ENCODE measurements around the gene TWSG1. TPM values are rescaled to one million over a fixed set of nuclear protein-coding genes. Genes with fewer than 3 reads are reported as not detected.
"Not testable (repeated sequence)": the region's sequence is repeated elsewhere in the genome, so short reads cannot be mapped to it uniquely, and the experiment has no call there.

Gene TWSG1
- total RNA-seq, 4 donors from 2014 or later, result 112 to 173 (median 118) TPM

- H3K27ac ChIP-seq, result no peak overlapping the region
- no peaks in the 10 kb centered on the region for H3K36me3 ChIP-seq
- peaks cover 0 to 15% (median 0%) of the 10 kb centered on the region in 3 donors for H3K9me3 ChIP-seq
- H3K4me1 ChIP-seq, result no peaks in the 10 kb centered on the region
- TF ChIP-seq POLR2AphosphoS5 (IDR thresholded peaks at IDR 0.05), result no peak
- TF ChIP-seq EP300 (IDR thresholded peaks at IDR 0.05), result no peak
- no peak for TF ChIP-seq POLR2A (IDR thresholded peaks at IDR 0.05)
- no peak for TF ChIP-seq CTCF (IDR thresholded peaks at IDR 0.05)
- no peak for ATAC-seq
- 78 to 92% methylated on average over 2 to 5 of the region's 5 CpGs for WGBS, 2 donors (ENCODE audit: low coverage in 1 of 2)
- no peaks in the 10 kb centered on the region for H3K27me3 ChIP-seq
- H3K4me3 ChIP-seq, result no peak overlapping the region
Measured at GRCh38 chr18:9446839-9447238, 112.3 kb downstream of the TWSG1 start.

DNA sequence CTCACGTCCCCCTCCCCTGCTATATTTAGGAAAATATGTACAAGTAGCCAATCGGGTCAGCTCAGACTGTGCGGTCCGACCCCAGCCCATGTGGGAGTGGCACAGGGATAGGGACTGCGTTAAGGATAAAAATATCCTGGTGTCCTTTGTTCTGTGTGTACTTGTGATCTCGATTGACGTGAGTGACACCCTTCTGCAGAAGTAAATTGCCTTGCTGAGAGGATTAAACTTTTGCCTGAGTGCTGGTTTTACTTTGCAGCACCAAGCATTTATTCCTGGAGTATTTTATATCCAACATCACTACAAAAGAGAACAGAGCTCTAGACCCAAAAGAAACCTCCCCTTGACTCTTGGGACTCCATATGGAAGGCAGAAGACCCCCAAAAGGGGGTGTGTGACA is 112.8 kb downstream of the TWSG1 start:
- H3K4me1 ChIP-seq, result no peaks in the 10 kb centered on the region
- peaks cover 0 to 15% (median 0%) of the 10 kb centered on the region in 3 donors for H3K9me3 ChIP-seq
- ATAC-seq, result no peak
- no peak overlapping the region for H3K27ac ChIP-seq
- no peaks in the 10 kb centered on the region for H3K27me3 ChIP-seq
- WGBS, 2 donors (ENCODE audit: low coverage in 1 of 2), result 87% methylated on average over 7 of the region's 7 CpGs; no CpG with 5 or more reads in 1 of the 2 donors
- TF ChIP-seq EP300 (IDR thresholded peaks at IDR 0.05), result no peak
- TF ChIP-seq CTCF (IDR thresholded peaks at IDR 0.05), result no peak
- no peak for TF ChIP-seq POLR2AphosphoS5 (IDR thresholded peaks at IDR 0.05)
- TF ChIP-seq POLR2A (IDR thresholded peaks at IDR 0.05), result no peak
- no peak overlapping the region for H3K4me3 ChIP-seq
- H3K36me3 ChIP-seq, result no peaks in the 10 kb centered on the region

DNA sequence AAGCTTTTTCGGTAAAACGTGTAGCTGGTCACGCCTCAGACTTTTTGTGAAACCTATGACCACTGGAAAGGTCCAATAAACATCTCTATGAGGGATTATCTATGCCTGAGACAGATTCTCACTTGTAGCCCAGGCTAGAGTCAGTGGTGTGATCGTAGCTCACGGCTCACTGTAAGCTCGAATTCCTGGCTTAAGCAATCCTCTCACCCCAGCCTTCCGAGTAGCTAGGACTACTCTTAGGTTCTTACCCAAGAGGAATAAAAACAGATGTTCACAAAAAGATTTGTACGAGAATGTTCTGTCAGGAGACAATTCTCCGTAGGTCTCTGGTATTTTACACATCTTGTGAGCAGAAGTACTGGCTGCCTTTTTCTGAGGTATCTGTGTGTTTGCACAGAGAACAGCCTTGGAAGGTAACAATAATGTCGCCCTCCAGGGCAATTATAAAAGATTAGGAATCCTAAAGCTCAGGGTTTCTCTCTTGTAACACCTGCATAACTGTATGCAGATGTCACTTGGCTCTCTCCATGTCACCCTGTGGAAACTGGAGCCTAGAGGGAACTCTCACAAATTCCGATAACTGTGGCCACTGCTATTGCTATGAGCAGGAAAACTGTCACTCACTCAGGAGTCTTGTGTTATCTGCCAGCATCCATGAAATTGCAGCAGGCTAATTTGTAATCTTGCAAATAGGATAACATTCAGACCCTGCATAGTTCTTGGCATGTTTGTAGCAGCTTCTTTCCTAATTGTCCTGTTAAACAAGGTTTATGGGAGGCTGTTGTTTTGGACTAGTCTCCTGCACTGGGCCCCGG is 115.2 kb downstream of the TWSG1 start:
- ATAC-seq, result no peak
- no peaks in the 10 kb centered on the region for H3K4me1 ChIP-seq
- H3K4me3 ChIP-seq, result no peak overlapping the region
- H3K36me3 ChIP-seq, result no peaks in the 10 kb centered on the region
- H3K27ac ChIP-seq, result no peak overlapping the region
- H3K9me3 ChIP-seq, result peaks cover 0 to 15% (median 0%) of the 10 kb centered on the region in 3 donors
- no peaks in the 10 kb centered on the region for H3K27me3 ChIP-seq
- WGBS, 2 donors (ENCODE audit: low coverage in 1 of 2), result 53 to 66% methylated on average over 5 to 11 of the region's 12 CpGs
- TF ChIP-seq EP300 (IDR thresholded peaks at IDR 0.05) (no peak), POLR2A (IDR thresholded peaks at IDR 0.05) (no peak), CTCF (IDR thresholded peaks at IDR 0.05) (no peak), POLR2AphosphoS5 (IDR thresholded peaks at IDR 0.05) (no peak)

DNA sequence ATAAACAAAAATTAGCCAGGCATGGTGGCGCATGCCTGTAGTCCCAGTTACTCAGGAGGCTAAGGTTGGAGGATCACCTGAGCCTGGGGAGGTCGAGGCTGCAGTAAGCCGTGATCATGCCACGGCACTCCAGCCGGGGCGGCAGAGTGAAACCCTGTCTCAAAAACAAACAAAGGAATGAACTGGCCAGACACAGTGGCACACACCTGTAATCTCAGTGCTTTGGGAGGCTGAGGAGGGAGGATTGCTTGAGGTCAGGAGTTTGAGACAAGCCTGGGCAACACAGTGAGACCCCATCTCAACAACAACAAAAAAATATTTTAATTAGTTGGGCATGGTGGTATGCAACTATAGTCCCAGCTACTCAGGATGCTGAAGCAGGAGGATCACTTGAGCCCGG is 116.3 kb downstream of the TWSG1 start:
- not testable (repeated sequence) for ATAC-seq, H3K36me3 ChIP-seq, H3K4me1 ChIP-seq, H3K27me3 ChIP-seq, H3K27ac ChIP-seq, H3K4me3 ChIP-seq
- H3K9me3 ChIP-seq, result peaks cover 0 to 24% (median 0%) of the 10 kb centered on the region in 3 donors
- WGBS, 2 donors (ENCODE audit: low coverage in 1 of 2), result 93% methylated on average over 5 to 7 of the region's 7 CpGs

Other genes starting within 250 kb of the TWSG1 start
- 100 to 1,000 TPM; 136 to 230 (median 176) TPM for gene NDUFV2, start 232.1 kb upstream of the TWSG1 start, total RNA-seq
- gene ANKRD12, start 198.0 kb upstream of the TWSG1 start, total RNA-seq, result 100 to 1,000 TPM in 3 of 4 donors, 10 to 100 TPM in 1; 84.7 to 137 (median 122) TPM
- 100 to 1,000 TPM in 3 of 4 donors, 10 to 100 TPM in 1; 92.9 to 157 (median 131) TPM for gene RALBP1, start 140.7 kb downstream of the TWSG1 start, total RNA-seq

All from gastroesophageal sphincter (tissue), 4 donors.